ENCODE results near the gene SMIM11. TPM values are rescaled to one million over a fixed set of nuclear protein-coding genes. Genes with fewer than 3 reads are reported as not detected.

SMIM11 gene
- total RNA-seq, 1 experiment from 2014 or later: 2.3 TPM

GRCh38 chr21:34369741-34370140 lies 5.6 kb upstream of the SMIM11 start:
- H3K9me3 ChIP-seq (ENCODE audit: control insufficient read depth, low read depth, low read length): no peaks in the 10 kb centered on the region
- no peaks in the 10 kb centered on the region; the same call in none of the 2 replicates for H3K27me3 Mint-ChIP-seq (ENCODE audit: low read depth)
- H3K56ac ChIP-seq (ENCODE audit: insufficient read length, low read depth, low read length): no peak overlapping the region

More at GRCh38 chr21:34369741-34370140, 5.6 kb upstream of the SMIM11 start:
- no peaks in the 10 kb centered on the region for H3K79me1 ChIP-seq (ENCODE audit: insufficient read depth, low read depth, low read length, poor library complexity, severe bottlenecking)
- H4K5ac ChIP-seq (ENCODE audit: insufficient read length, low read depth, low read length): no peak overlapping the region
- 0 out of 2 replicates have a peak, but pooled peaks cover 2% of the 10 kb centered on the region for H3K4me1 ChIP-seq (ENCODE audit: insufficient read depth, low read length)
- H3K9ac ChIP-seq (ENCODE audit: extremely low read depth, insufficient read length, low read length): no peak overlapping the region
- no peak for DNase-seq
- H3K4me2 ChIP-seq (ENCODE audit: insufficient read depth, insufficient read length, low read length): no peak overlapping the region
- Mint-ChIP-seq H3K4me1 (peaks cover 16 to 18% of the 10 kb centered on the region in 2 experiments), H3K27ac (no peak overlapping the region), H3K9me3 (no peaks in the 10 kb centered on the region), H3K36me3 (ENCODE audit: insufficient read depth in 1 of 3, low read depth in 3 of 3) (no peaks in the 10 kb centered on the region), H3K4me3 (no peak overlapping the region)
- H4K91ac ChIP-seq (ENCODE audit: insufficient read length, low read depth, low read length): no peak overlapping the region
- H3K23ac ChIP-seq (ENCODE audit: insufficient read length, low read depth, low read length): no peak overlapping the region
- H2BK15ac ChIP-seq (ENCODE audit: low read depth, low read length): no peak overlapping the region
- no peaks in the 10 kb centered on the region for H3K23me2 ChIP-seq (ENCODE audit: insufficient read length, low read depth, low read length, poor library complexity, severe bottlenecking)
- no peaks in the 10 kb centered on the region for H4K20me1 ChIP-seq (ENCODE audit: control insufficient read depth, insufficient read depth, insufficient read length)
- no peaks in the 10 kb centered on the region for H3K27me3 ChIP-seq (ENCODE audit: insufficient read depth, low read length)
- H4K8ac ChIP-seq (replicated peaks; ENCODE audit: insufficient read length, low read depth, low read length): no peak overlapping the region
- H2AFZ ChIP-seq (ENCODE audit: low read length): no peak overlapping the region
- H3K27ac ChIP-seq (ENCODE audit: insufficient read length, low read depth, low read length): no peak overlapping the region
- WGBS (ENCODE audit: extremely low coverage, insufficient read length, low lambda C conversion rate): no CpG with 5 or more reads among the region's 1 CpG
- H3K18ac ChIP-seq (ENCODE audit: insufficient read length, low read depth, low read length): no peak overlapping the region
- no peak overlapping the region for H2AK5ac ChIP-seq (ENCODE audit: insufficient read length, low read length)
- TF ChIP-seq CTCF (conservative IDR thresholded peaks at IDR 0.05): no peak
- H2BK12ac ChIP-seq (ENCODE audit: insufficient read length, low read depth, low read length): no peak overlapping the region
- H3K4ac ChIP-seq (ENCODE audit: low read depth, low read length): no peak overlapping the region
- H2BK20ac ChIP-seq (ENCODE audit: low read depth, low read length, poor library complexity, severe bottlenecking): no peak overlapping the region
- no peak overlapping the region for H3T11ph ChIP-seq (ENCODE audit: low read length)
- no peak overlapping the region for H2BK120ac ChIP-seq (ENCODE audit: low read depth, low read length, poor library complexity, severe bottlenecking)
- H3K79me2 ChIP-seq (ENCODE audit: insufficient read depth, low read length): no peaks in the 10 kb centered on the region
- H3K14ac ChIP-seq (ENCODE audit: insufficient read depth, low read length): no peak overlapping the region
- H2BK5ac ChIP-seq (ENCODE audit: insufficient read length, low read length): no peak overlapping the region

Data from H9 (cell line).